HG03342 (cell line): Measurements from ENCODE around the gene FXYD7.
"Not testable (repeated sequence)": the region's sequence is repeated elsewhere in the genome, so short reads cannot be mapped to it uniquely, and the experiment has no call there.

Source experiments
- ATAC-seq: cut with Tn5 transposase; IDR thresholded peaks from one replicate; pipeline ENCODE4 v1.9.1; 2021; ENCODE audit warnings: mild to moderate bottlenecking, moderate library complexity; ENCODE audit not compliant: unreplicated experiment

FXYD7 gene, protein sequence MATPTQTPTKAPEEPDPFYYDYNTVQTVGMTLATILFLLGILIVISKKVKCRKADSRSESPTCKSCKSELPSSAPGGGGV

DNA sequence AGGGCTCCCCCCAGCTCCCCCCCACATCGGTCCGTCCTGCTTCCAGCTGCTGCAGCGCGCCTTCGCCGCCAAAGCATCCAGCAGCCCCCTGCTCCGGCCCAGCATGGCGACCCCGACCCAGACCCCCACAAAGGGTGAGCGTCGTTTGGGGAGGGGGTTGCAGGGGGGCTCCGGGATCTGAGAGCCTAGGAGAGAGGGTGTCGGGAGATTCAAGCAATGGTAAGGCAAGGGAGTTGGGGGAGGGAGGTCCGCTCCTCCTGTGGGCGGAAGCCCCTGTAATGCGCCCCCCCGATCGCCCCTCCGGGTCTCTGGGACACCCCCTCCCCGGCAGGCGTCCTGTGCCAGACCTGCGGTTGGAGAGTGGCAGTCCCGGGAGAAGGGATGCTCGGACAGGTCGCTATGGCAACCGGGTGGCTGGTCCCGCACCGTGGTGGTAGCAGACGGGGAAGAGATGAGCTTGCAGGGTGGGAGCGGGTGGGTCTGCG lies at the start of gene FXYD7:
Gene FXYD7, plus strand, starts transcription at position 25 of the 485 bp plus-strand sequence. Its CDS starts 79 bp downstream, at position 104.
- ATAC-seq: no peak

GRCh38 chr19:35093430-35093829 lies 49.6 kb upstream of the FXYD7 start:
- no peak for ATAC-seq

DNA sequence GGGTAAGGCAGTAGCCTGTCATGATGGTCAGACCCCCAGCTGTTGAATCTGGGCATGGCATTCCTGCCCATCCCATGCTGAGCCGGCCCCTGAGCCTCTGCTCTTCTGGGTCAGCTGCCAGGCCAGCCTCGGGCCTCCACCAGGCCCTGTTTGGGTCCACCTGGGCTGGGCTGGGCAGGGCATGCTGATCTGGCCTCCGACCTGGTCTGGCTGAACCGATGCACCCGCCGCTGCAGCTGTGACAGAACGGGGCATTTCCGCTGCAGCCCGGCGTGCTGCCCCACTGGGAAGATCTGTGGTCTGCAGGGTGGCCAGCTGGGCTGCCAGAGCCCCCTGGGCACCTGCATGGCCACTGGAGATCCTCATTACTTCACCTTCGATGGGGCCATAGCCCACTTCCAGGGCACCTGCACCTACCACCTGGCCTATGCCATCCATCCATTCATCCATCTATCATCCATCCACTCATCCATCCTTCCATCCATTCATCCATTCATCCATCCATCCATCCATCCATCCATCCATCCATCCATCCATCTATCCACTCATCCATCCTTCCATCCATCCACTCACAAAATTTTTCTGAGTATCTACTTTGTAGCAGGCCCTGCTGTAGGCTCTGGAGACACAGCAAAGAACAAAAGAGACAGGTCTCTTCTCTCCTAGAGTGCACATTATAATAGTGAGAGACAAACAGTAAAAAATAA lies 49.0 kb upstream of the FXYD7 start:
- ATAC-seq: no peak

- ATAC-seq: no peak
These were observed 48.4 kb upstream of the FXYD7 start for GRCh38 chr19:35094656-35095055.

DNA sequence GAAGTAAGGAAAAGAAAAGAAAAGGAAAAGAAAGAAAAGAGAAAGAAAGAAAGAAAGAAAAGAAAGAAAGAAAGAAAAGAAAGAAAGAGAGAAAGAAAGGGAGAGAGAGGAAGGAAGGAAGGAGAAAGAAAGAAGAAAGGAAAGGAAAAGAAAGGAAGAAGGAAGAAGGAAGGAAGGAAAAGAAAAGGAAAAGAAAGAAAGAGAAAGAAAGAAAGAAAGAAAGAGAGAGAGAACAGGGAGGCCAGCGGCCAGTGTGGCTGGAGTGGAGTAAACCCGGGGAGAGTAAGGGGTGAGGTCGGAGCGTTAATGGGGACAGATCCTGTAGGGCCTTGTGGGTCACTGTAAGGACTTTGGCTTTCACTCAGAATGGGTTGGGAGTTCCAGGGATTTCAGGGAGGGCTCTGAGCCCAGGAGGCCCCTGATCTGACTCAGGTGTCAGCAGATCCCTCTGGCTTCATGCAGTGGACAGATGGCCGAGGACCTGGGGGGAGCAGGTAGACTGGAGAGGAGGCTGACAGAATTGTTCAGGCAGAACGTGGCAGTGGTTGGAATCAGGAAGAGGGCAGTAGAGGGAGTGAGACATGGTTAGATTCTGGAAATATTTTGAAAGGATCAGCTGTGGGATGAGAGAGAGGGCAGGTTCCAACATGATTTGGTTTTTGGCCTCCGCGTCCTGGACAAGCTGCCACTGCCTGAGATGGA lies 47.2 kb upstream of the FXYD7 start:
- ATAC-seq: no peak

GRCh38 chr19:35098413-35099049 lies 44.5 kb upstream of the FXYD7 start:
- no peak for ATAC-seq

DNA sequence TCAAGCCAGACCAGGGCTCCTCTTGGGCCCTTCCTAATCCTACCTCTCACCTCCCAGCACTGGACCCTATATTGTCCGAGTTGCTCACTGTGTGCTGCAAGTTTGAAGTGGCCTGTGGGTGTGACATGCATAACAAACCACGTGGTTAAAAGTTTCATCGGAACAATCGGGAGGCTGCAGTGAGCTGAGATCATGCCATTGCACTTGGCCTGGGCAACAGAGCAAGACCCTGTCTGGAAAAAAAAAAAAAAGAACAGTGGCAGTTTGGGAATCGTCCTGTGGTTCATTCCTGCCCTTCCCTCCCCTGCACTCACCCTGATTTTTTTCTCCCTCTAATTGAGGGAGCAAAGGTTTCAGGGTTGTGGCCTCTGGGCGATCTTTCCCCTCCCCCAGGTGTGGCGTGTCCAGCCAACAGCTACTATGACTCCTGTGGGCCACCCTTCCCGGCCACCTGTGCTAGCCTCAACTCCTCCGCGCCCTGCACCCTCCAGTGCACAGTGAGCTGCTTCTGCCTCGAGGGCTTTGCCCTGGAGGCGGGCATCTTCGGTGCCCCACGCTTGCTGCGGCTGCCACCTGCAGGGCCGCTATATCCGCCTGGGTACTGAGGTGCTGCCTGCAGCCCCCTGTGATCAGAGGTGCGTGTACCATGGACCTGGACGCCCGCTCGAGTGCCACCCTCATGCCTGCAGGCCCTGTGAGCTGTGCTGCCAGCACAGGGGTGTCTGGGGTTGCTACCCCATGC lies 43.7 kb upstream of the FXYD7 start:
- ATAC-seq: no peak

DNA sequence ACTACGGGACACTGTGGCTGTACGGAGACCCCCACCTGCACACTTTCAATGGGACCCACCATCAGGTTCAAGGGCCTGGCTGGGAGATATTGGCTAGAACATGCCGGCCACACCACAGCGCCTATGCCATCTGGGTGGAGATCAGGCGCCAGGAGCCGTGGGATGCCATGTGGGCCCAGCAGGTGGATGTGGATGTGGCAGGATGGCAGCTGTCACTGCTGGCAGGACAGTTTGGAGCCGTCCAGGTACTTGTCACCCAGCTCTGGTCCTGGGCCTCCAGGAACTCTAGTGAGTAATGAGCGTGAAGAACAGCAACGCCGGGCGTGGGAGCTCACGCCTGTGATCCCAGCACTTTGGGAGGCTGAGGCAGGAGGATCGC lies 43.2 kb upstream of the FXYD7 start:
- no peak for ATAC-seq

- ATAC-seq: no peak
These were observed 42.2 kb upstream of the FXYD7 start for GRCh38 chr19:35100588-35101533.

GRCh38 chr19:35101949-35102348 lies 41.1 kb upstream of the FXYD7 start:
- ATAC-seq: not testable (repeated sequence)

DNA sequence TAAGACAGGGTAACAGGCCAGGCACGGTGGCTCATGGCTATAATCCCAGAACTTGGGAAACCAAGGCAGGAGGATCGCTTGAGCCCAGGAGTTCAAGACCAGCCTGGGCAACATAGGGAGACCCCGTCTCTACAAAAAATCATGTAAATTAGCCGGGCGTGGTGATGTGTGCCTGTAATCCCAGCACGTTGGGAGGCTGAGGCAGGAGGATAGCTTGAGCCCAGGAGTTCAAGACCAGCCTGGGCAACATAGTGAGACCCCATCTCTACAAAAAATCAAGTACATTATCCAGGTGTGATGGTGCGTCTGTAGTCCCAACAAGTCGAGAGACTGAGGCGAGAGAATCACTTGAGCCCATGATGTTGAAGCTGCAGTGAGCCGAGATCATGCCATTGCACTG lies 39.4 kb upstream of the FXYD7 start:
- not testable (repeated sequence) for ATAC-seq

DNA sequence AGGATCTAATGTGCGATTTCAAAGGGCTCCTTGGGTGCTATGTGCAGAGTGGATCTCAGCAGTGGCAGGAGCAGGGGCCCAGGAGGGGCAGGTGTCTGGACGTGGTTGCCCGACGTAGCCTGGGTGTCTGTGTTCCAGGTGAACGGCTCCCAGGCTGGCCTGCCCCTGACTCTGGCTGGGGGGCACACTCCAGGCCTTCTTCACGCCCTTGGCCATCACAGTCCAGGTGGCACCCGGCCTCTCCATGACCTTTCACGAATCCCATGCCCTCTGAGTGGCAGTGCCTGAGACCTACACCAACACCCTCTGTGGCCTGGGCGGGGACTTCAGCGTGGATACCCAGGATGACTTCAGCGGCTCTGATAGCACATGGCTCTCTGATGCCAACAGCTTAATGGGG lies 38.7 kb upstream of the FXYD7 start:
- no peak for ATAC-seq

- no peak for ATAC-seq
These were observed 38.0 kb upstream of the FXYD7 start for GRCh38 chr19:35105047-35105410.

- ATAC-seq: no peak
These were observed 37.4 kb upstream of the FXYD7 start for GRCh38 chr19:35105411-35106290.

- ATAC-seq: no peak
These were observed 36.8 kb upstream of the FXYD7 start for GRCh38 chr19:35106291-35106583.

GRCh38 chr19:35106898-35107541 lies 36.0 kb upstream of the FXYD7 start:
- no peak for ATAC-seq

DNA sequence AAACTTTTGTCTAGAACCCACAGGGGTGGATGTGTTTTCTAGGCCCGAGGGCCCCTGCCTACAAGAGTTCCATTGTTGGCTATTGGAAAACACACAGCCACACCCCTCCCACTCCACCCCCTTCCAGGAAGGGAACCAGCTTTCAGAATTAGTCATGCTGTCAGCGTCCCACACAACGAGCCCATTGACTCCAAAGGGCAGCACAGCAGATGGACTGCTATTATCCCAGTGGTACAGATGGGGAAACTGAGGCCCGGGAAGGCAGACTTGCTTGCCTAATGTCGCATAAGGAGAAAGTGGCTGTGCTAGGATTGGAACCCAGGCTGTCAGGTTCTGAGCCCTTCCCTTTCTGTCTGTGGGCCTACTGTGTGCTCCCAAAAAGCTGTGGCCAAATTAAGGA lies 35.5 kb upstream of the FXYD7 start:
- no peak for ATAC-seq

- ATAC-seq: no peak
These were observed 34.3 kb upstream of the FXYD7 start for GRCh38 chr19:35108730-35109129.
